GM12864 (cell line): ENCODE data around the gene OPCML.

Experiments
- DNase-seq: peaks from one replicate; pipeline ENCODE4 v3.0.0-alpha.2; 2011; ENCODE audit warnings: low read depth
- H3K4me3 ChIP-seq: 2 replicates; pipeline ENCODE4 v1.5.1; 2011; ENCODE audit warnings: mild to moderate bottlenecking, low read depth, low read length, control low read depth
- CTCF ChIP-seq: IDR thresholded peaks from 2 replicates; pipeline ENCODE4 v1.5.1; 2011; ENCODE audit warnings: low read depth, mild to moderate bottlenecking, moderate library complexity, low read length, control low read depth, inconsistent platforms; ENCODE audit errors: missing control alignments

Gene OPCML

GRCh38 chr11:132455044-132455443 lies 1077.3 kb downstream of the OPCML start:
- no peak for DNase-seq
- no peak for TF ChIP-seq CTCF
- no peak overlapping the region for H3K4me3 ChIP-seq

GRCh38 chr11:132453406-132453805 lies 1078.9 kb downstream of the OPCML start:
- no peak for TF ChIP-seq CTCF
- H3K4me3 ChIP-seq = no peak overlapping the region
- DNase-seq = no peak

GRCh38 chr11:132452616-132453015 lies 1079.7 kb downstream of the OPCML start:
- H3K4me3 ChIP-seq = no peak overlapping the region
- no peak for DNase-seq
- TF ChIP-seq CTCF = no peak

- H3K4me3 ChIP-seq = no peak overlapping the region
- no peak for TF ChIP-seq CTCF
- DNase-seq = no peak
Observed at GRCh38 chr11:132451942-132452601, 1080.2 kb downstream of the OPCML start.

- no peak overlapping the region for H3K4me3 ChIP-seq
- no peak for DNase-seq
- no peak for TF ChIP-seq CTCF
Observed at GRCh38 chr11:132450631-132451030, 1081.7 kb downstream of the OPCML start.

- DNase-seq = no peak
- H3K4me3 ChIP-seq = no peak overlapping the region
- no peak for TF ChIP-seq CTCF
Observed at GRCh38 chr11:132448334-132448995, 1083.8 kb downstream of the OPCML start.

- no peak for TF ChIP-seq CTCF
- no peak overlapping the region for H3K4me3 ChIP-seq
- DNase-seq = no peak
Observed at GRCh38 chr11:132447761-132448160, 1084.5 kb downstream of the OPCML start.
